ENCODE data around the gene CALN1. TPM values are rescaled to one million over a fixed set of nuclear protein-coding genes. Genes with fewer than 3 reads are reported as not detected.

CALN1 gene
- total RNA-seq, 2 donors from 2014 or later = 0.05 TPM; not detected in 1

DNA sequence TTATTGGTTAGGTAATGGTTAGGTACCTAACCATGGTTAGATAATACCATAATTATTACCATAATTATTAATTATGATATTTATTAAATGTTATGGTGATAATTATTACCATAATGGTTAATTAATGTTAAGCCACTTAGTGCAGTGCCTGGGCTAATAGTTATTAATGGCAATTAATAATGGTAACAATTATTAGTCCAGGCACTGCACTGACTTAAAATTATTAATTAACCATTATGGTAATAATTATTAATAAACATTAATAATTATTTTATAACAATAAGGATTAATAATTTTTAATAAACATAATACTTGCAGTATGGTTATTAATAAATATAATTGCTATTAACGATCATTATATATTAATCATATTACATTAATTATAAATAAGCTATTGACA lies 604.0 kb downstream of the CALN1 start:
- no peak for DNase-seq (ENCODE audit: low spot score)
- intact Hi-C loops (cut with DNase I) = loop anchor here in 1 of 2 donors (2.0 kb wide), 1 partner anchor 63 kb away; no protein-coding TSS in a partner anchor

DNA sequence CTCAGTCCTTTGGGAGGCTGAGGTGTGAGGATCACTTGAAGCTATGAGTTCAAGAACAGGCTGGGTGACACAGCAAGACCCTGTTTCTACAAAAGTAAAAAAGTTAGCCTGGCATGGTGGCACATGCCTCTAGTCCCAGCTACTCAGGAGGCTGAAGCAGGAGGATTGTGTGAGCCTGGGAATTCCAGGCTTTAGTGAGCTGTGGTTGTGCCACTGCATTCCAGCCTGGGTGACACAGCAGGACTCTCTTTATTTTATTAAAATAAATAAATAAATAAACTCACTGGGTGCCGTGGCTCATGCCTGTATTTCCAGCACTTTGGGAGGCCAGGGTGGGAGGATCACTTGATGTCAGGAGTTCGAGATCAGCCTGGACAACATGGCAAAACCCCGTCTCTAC lies 607.9 kb downstream of the CALN1 start:
- intact Hi-C loops (cut with DNase I) = no loop called here
- DNase-seq (ENCODE audit: low spot score) = no peak

DNA sequence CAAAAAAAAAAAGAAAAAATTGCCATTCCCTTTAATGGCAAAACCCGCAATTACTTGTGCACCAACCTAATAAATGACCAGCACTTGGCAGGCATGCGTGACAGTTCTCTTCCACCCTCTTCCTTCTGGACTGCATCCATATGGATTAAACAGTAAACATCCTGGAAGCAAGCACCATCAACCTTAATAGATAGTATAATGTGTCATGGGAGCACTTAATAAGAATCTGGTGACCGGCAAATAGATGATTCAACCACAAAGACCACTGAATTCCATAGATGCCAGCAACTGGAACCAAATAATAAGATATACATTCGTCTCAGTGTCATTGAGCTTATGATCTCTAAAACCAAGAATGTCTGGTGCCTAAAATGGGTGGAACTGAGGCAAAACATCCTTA lies 610.2 kb downstream of the CALN1 start:
- no peak for DNase-seq (ENCODE audit: low spot score)
- intact Hi-C loops (cut with DNase I) = no loop called here

DNA sequence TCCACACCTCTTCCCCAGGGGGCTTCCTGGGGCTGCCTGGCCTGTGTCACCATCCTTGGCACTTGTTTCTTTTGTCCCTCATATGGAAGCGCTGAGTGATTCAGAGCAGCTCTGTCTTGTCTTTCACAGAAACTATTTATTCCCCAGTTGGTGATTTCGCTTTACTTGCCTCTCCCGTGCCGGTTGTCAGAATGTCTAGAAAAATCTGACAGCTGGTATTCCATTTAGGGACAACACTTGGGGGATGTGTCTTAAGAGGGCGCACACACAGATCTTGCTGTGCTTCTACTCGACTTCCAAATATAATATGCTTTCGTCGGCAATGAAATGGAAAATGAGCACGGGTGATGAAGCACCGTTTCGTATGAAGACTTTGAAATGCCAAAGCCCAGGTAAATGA lies 611.8 kb downstream of the CALN1 start:
- intact Hi-C loops (cut with DNase I) = no loop called here
- DNase-seq (ENCODE audit: low spot score) = no peak

DNA sequence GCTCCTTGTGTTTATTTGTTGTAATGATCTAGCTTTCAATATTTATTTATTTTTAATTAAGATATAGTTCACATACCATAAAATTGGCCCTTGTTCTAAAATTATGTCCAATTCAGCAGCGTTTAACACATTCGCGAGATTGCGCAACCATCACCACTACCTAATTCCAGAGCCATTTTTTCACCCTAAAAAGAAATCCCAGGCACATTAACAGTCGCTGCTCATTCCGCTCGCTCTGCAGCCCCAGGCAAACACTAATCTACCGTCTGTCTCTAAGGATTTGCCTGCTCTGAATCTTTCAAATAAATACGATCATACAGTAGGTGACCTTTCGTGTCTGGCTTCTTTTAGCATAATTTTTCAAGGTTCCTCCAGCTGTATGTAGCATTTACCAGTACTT lies 616.7 kb downstream of the CALN1 start:
- DNase-seq (ENCODE audit: low spot score) = no peak

DNA sequence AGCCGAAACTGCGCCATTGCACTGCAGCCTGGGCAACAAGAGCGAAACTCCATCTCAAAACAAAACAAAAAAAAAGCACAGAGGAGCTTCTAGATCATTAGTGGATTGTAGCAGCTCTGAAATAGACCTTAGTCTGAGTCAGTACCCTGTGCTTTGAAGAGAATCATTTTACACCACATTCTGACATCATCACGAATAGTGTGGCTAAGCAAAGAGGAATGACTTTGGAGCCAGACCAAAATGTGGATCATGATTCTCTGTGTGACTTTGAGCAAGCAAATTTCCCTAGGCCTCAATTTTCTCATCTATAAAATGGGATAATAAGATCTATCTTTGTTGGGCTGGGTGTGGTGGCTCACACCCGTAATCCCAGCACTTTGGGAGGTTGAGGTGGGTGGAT lies 618.9 kb downstream of the CALN1 start:
- intact Hi-C loops (cut with DNase I) = no loop called here
- no peak for DNase-seq (ENCODE audit: low spot score)

More for the DNA sequence above, 616.7 kb downstream of the CALN1 start:
- intact Hi-C loops (cut with DNase I) = no loop called here

DNA sequence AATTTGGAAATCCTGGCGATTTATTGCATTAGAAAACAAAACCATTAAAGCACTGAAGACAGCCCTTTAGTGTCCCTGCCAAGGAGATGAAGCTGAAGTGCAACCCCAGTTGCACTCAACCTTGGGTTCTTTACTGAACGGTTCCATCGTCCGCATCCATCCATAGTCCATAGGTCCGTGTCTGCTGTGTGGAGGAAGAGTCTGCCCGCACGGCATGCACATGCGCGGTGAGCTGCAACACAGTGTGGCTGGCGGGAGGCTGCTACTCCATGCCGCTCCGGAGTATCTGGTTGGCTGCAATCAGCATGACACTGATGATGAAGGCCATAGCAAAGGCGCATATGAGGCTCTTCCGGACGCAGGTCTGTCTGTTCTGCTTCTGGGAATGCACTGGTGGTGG lies 624.6 kb downstream of the CALN1 start:
- intact Hi-C loops (cut with DNase I) = no loop called here
- no peak for DNase-seq (ENCODE audit: low spot score)

DNA sequence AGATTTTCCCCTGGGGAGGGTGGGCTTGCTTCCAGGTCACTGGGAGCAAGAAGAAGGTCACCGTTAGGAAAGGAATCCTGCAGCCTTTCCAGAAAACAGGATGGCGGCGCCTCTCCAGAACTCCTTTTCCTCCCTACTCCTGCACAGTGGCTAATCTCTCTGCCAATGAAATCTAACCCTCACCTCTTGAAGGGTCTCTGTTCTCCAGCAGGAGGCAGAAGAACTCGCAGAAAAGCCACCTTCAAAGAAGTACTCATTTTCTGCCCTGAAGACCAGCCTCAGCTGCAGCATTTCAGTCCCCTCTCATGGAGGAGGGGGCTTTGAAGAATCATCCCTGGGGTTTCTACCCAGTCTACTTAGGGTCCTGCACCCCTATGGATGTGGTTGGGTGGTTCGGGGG lies 626.9 kb downstream of the CALN1 start:
- intact Hi-C loops (cut with DNase I) = no loop called here
- no peak for DNase-seq (ENCODE audit: low spot score)

DNA sequence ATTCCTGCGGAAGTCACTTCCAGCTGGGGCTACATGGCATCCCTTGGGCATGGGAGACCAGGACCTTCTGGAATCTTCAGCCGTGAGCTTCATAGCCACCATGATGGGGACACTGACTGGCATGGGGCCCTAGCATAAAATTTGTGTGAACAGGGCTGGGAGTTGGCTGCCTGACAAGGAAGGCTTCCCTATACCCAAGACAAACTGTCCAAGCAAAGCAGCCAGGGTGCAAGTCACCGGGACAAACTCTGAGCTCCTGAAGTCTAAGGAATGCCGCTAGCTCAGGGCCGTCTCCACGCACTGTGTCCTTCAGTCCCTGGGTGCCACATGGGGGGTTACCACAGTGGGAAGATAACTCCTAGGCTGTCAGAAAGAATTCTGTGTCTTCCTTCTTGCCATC lies 627.4 kb downstream of the CALN1 start:
- intact Hi-C loops (cut with DNase I) = no loop called here
- no peak for DNase-seq (ENCODE audit: low spot score)

DNA sequence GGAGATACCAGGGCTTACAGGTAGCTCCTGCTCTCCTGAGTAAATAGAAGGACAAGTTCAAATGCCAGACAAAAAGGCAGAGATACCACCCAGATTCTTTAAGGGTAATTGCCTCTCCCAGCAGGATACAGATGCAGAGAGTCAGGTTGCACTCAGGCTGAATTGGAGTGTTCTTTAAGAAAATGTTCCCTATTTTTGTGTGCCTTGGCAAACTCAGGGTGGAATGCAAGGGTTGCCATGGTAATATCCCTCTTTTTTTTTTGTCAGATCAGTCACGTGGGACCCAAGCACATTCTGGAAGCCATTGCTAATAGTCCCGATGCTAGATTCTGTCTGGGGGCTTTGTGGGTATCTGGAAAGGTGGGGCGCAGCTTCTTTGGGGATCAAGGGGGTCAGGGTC lies 628.0 kb downstream of the CALN1 start:
- intact Hi-C loops (cut with DNase I) = no loop called here
- DNase-seq (ENCODE audit: low spot score) = no peak

DNA sequence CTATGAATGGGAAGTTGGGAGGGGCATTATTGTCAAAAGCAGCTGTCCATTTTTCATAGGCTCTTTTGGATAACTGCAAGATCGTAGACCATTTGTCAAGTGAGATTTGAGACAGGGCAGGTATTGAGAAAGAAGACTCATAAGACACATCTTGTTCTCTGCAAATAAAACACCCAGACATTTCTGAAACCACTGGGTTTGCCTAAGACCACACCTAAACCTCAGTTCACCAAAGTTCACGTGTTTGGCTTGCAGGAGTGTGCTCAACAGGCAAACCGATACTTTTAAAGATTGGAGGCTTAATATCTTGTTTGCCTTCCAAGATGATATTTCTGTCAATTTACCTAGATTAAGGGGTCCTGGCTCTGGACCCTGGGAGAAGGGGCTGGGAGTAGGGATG lies 628.4 kb downstream of the CALN1 start:
- intact Hi-C loops (cut with DNase I) = no loop called here
- no peak for DNase-seq (ENCODE audit: low spot score)

DNA sequence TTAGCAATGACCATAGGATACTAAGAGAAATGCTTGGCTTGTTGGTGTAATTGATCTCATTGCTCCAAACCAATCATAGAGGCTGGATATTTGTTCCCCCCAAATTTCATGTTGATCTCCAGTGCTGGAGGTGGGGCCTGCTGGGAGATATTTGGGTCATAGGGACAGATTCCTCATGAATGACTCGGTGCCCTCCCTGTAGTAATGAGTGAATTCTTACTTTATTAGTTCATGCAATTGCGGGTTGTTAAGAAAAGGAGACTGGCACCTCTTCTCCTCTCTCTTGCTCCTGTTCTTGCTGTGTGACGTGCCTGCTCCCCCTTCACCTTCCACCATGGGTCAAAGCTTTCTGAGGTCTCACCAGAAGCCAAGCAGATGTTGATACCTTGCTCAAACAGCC lies 630.1 kb downstream of the CALN1 start:
- intact Hi-C loops (cut with DNase I) = no loop called here
- no peak for DNase-seq (ENCODE audit: low spot score)

DNA sequence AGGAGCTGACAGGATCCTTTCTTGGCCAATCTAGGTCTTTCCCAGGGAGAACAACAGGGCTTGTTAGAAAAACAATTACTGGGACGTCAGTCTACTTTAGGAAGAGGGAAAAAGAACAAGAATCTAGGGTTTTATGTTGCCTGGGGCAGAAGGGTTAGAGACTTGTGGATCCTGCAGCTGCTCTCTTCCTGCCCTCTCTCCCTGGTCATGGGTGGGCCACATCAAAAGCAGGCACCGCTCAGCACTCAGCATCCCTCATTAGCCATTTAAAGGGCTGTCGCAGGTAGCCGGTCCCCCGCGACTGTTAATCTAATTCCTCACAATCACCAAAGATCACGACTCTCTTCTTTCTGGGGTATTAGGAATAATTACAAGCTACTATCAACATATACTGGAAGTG lies 631.9 kb downstream of the CALN1 start:
- intact Hi-C loops (cut with DNase I) = no loop called here
- no peak for DNase-seq (ENCODE audit: low spot score)

DNA sequence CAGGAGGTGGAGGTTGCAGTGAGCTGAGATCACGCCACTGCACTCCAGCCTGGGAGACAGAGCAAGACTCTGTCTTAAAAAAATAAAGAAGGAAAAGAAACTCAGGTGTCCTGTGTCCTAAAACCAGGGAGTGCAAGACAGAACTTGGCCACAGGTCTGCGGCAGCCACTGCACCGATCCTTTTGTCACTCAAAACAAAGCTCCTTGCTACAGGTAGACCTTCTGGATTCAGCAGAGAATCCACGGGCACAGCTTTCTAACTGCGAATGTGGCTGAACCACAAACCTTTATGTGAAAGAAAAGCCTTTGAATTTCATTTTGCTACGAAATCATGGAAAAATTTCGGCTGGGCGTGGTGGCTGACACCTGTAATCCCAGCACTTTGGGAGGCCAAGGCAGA lies 634.9 kb downstream of the CALN1 start:
- intact Hi-C loops (cut with DNase I) = no loop called here
- no peak for DNase-seq (ENCODE audit: low spot score)

DNA sequence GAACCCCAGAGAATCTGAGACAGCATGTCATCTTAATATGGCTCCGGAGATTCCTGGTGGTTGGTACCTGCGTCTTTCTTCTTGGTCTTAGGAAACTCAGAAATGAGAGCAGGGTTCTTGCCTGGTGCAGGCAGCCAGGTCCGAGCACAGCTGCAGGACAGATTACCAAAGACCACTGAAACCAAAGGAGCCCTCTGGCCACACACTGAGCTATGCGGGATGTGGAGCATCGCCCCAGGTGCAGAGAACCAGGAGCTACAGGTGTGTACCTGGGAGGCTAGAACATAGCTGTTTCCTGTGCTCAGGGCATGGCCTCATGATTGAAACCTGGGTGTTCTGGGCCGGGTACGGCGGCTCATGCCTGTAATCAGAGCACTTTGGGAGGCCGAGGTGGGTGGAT lies 635.4 kb downstream of the CALN1 start:
- intact Hi-C loops (cut with DNase I) = no loop called here
- no peak for DNase-seq (ENCODE audit: low spot score)

DNA sequence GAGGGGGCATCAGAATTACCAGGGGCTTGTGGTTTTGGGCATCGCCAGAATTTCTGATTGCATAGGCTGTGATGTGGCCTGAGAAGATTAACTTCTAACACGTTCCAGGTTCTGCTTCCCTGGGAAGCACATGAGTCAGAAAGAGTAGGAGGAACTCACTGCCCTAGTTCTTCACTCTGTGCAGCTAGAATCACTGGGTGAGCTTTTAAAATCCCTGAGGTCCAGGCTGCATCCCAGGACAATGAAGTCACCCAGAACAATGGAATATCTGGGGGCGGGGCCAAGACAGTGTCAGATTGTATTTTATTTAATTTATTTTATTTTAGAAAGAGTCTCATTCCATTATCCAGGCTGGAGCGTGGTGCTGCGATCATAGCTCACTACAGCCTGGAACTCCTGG lies 636.5 kb downstream of the CALN1 start:
- intact Hi-C loops (cut with DNase I) = no loop called here
- DNase-seq (ENCODE audit: low spot score) = no peak

DNA sequence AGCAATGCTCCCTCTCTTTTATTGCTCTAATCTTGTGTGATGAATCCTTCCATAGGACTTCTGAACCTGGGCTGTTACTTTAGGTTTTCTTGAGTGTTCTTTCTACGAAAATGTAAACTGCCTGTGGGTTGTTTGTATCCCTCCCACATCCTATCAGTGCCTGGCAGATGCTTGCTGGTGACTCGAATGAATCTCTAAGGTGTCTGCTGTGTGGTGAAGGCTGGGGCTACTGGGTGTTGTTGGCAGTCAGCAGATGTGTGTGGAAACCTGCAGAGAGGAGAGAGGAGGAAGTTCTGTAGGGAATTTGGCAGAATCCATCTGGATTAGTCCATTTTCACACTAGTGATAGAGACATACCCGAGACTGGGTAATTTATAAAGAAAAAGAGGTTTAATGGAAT lies 639.4 kb downstream of the CALN1 start:
- DNase-seq (ENCODE audit: low spot score) = no peak
- intact Hi-C loops (cut with DNase I) = no loop called here

DNA sequence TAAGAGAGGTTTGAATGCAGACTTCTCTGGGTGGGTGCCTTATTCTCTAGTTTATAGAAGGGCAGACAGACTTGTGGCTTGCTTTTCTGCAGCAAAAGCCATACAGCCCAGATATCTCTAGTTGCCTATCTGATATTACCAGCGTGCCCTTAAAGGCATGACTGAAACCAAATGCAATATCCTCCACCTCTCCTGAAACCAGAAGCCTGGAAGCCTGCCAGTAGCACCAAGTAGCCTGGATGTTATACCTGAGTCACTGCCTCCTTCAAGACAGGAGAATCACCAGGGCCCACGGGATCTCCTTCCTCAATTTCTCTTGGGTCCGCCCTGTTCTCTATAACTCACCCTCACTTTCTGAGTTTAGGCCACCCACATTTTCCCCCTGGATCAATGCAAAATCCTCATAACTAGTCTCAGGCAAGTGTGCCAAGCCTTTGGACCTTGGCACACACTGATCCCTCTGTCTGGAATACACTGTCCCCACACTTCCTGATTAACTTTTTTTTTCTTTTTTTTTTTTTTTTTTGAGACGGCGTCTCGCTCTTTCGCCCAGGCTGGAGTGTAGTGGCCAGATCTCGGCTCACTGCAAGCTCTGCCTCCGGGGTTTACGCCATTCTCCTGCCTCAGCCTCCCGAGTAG lies 641.8 kb downstream of the CALN1 start:
- intact Hi-C loops (cut with DNase I) = no loop called here
- DNase-seq (ENCODE audit: low spot score) = no peak

DNA sequence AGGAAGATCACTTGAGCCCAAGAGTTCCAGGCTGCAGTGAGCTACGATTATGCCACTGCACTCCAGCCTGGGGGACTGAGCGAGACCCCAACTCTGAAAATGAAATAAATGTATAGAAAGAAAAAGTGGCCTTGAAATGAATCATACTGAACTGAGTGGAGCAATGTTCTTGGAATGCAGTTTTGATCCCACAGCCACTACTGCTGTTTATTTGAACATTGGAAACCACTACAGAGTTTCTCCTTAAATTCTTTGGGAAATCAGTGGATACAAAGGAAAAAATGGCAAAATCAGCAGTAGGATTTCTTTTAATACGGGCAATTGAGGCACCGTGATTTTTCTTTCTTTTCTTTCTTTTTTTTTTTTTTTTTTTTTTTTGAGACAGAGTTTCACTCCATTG lies 642.8 kb downstream of the CALN1 start:
- intact Hi-C loops (cut with DNase I) = loop anchor here in 1 of 2 donors (10.0 kb wide), 1 partner anchor 55 kb away; no protein-coding TSS in a partner anchor
- DNase-seq (ENCODE audit: low spot score) = no peak

DNA sequence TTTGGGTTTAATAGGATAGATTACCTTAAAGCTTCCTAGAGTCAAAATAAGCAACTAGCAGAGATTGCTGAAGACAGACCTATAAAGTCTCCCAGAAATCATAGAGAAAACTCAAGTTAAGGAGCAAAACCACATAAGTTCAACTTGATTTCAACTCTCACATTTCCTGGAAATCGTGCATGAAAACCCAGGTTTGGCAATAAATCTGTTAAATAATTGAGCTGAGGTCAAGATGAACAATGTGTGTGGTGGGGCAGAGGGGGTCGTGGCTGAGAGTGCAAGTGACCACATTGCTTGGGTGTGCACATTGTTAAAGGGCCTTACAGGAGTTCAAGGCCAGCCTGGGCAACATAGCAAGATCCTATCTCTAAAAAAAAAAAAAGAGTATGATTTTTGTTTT lies 643.7 kb downstream of the CALN1 start:
- no peak for DNase-seq (ENCODE audit: low spot score)
- intact Hi-C loops (cut with DNase I) = loop anchor here in 1 of 2 donors (10.0 kb wide), 1 partner anchor 56 kb away; no protein-coding TSS in a partner anchor

DNA sequence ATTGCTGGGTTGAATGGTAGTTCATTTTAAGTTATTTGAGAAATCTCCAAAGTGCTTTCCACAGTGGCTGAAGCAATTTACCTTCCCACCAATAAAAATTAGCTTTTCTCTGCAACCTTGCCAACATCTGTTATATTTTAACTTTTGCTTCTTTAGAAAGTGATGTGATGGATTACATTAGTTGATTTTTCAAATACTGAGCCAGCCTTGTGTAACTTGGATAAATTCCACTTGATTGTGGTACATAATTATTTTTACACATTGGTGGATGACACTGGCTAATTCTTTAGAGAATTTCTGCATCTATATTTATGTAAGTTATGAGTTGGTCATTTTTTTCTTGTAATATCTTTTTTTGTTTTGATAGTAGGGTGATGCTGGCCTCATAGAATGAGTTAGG lies 646.1 kb downstream of the CALN1 start:
- intact Hi-C loops (cut with DNase I) = loop anchor here in 1 of 2 donors (10.0 kb wide), 1 partner anchor 59 kb away; no protein-coding TSS in a partner anchor
- DNase-seq (ENCODE audit: low spot score) = no peak

DNA sequence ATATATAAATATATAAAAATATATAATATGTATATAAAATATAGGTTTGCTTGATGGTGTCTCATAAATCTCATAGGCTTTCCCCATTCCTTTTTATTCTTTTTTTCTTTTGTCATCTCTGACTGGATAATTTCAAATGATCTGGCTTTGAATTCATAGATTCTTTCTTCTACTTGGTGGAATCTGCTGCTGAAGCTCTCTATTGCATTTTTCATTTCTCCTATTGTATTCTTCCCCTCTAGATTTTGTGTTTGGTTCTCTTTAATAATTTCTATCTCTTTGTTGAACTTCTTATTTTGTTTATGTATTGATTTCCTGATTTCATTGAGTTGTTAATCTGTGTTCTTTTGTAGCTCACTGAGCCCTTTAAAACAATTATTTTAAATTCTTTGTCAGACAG lies 650.8 kb downstream of the CALN1 start:
- intact Hi-C loops (cut with DNase I) = loop anchor here in 1 of 2 donors (10.0 kb wide), 1 partner anchor 63 kb away; no protein-coding TSS in a partner anchor

More for the DNA sequence above, 650.8 kb downstream of the CALN1 start:
- no peak for DNase-seq (ENCODE audit: low spot score)
